ENCODE data around the gene NRK.
"Not testable (repeated sequence)": the region's sequence is repeated elsewhere in the genome, so short reads cannot be mapped to it uniquely, and the experiment has no call there.

GRCh38 chrX:105850100-105850499 is 27.8 kb downstream of the NRK start:
- TF ChIP-seq CTCF (IDR thresholded peaks at IDR 0.05); ATF6 (CRISPR knock-in tag; IDR thresholded peaks at IDR 0.05): not testable (repeated sequence)

Measured in WTC11 (cell line).